H9 (cell line): ENCODE results near the gene IFT80. TPM values are rescaled to one million over a fixed set of nuclear protein-coding genes. Genes with fewer than 3 reads are reported as not detected.

ENCODE experiments used
- DNase-seq: peaks from one replicate; pipeline ENCODE4 v3.0.0-alpha.2; 2017
- H2AFZ ChIP-seq: one replicate; pipeline ENCODE4 v1.6.1; 2013; ENCODE audit warnings: mild to moderate bottlenecking, low read length, control low read depth, moderate library complexity
- H2AK5ac ChIP-seq: 2 replicates; pipeline ENCODE4 v1.6.1; 2013; ENCODE audit warnings: low read length, control low read depth, mixed read lengths; ENCODE audit not compliant: insufficient read length
- H2BK120ac ChIP-seq: one replicate; pipeline ENCODE4 v1.6.1; 2013; ENCODE audit warnings: low read depth, mild to moderate bottlenecking, low read length, control low read depth, inconsistent platforms; ENCODE audit not compliant: poor library complexity, severe bottlenecking
- H2BK12ac ChIP-seq: 2 replicates; pipeline ENCODE4 v1.6.1; 2013; ENCODE audit warnings: low read length, control low read depth, mixed read lengths, low read depth; ENCODE audit not compliant: insufficient read length
- H2BK15ac ChIP-seq: 2 replicates; pipeline ENCODE4 v1.6.1; 2013; ENCODE audit warnings: low read depth, low read length, control low read depth
- H2BK20ac ChIP-seq: one replicate; pipeline ENCODE4 v1.6.1; 2013; ENCODE audit warnings: low read depth, mild to moderate bottlenecking, low read length, control low read depth, inconsistent platforms; ENCODE audit not compliant: poor library complexity, severe bottlenecking
- H2BK5ac ChIP-seq: 2 replicates; pipeline ENCODE4 v1.6.1; 2013; ENCODE audit warnings: low read length, control low read depth, mixed read lengths; ENCODE audit not compliant: insufficient read length
- H3K14ac ChIP-seq: 2 replicates; pipeline ENCODE4 v1.6.1; 2013; ENCODE audit warnings: low read length, control low read depth; ENCODE audit not compliant: insufficient read depth
- H3K18ac ChIP-seq: 2 replicates; pipeline ENCODE4 v1.6.1; 2013; ENCODE audit warnings: low read depth, mild to moderate bottlenecking, mixed read lengths, low read length, control low read depth; ENCODE audit not compliant: insufficient read length
- H3K23ac ChIP-seq: 2 replicates; pipeline ENCODE4 v1.6.1; 2013; ENCODE audit warnings: low read length, control low read depth, mixed read lengths, low read depth; ENCODE audit not compliant: insufficient read length
- H3K23me2 ChIP-seq: 2 replicates; pipeline ENCODE4 v1.6.1; 2013; ENCODE audit warnings: low read depth, mild to moderate bottlenecking, mixed read lengths, low read length, control low read depth; ENCODE audit not compliant: insufficient read length, poor library complexity, severe bottlenecking
- H3K27ac ChIP-seq: 2 replicates; pipeline ENCODE4 v1.5.1; 2013; ENCODE audit warnings: low read length, control low read depth, mixed read lengths, low read depth; ENCODE audit not compliant: insufficient read length
- H3K27me3 ChIP-seq: 2 replicates; pipeline ENCODE4 v1.6.1; 2013; ENCODE audit warnings: low read length, control low read depth, inconsistent platforms; ENCODE audit not compliant: insufficient read depth
- H3K4ac ChIP-seq: 2 replicates; pipeline ENCODE4 v1.6.1; 2013; ENCODE audit warnings: low read depth, mild to moderate bottlenecking, control low read depth, inconsistent platforms, low read length, moderate library complexity
- H3K4me1 ChIP-seq: 2 replicates; pipeline ENCODE4 v1.6.1; 2013; ENCODE audit warnings: low read length, control low read depth, inconsistent platforms; ENCODE audit not compliant: insufficient read depth
- H3K4me2 ChIP-seq: 2 replicates; pipeline ENCODE4 v1.6.1; 2013; ENCODE audit warnings: low read length, control low read depth, mixed read lengths; ENCODE audit not compliant: insufficient read length, insufficient read depth
- H3K56ac ChIP-seq: 2 replicates; pipeline ENCODE4 v1.6.1; 2013; ENCODE audit warnings: low read depth, mild to moderate bottlenecking, mixed read lengths, low read length, control low read depth; ENCODE audit not compliant: insufficient read length
- H3K79me1 ChIP-seq: 2 replicates; pipeline ENCODE4 v1.6.1; 2013; ENCODE audit warnings: low read depth, mild to moderate bottlenecking, moderate library complexity, low read length, control low read depth, inconsistent platforms; ENCODE audit not compliant: insufficient read depth, poor library complexity, severe bottlenecking
- H3K79me2 ChIP-seq: 2 replicates; pipeline ENCODE4 v1.6.1; 2013; ENCODE audit warnings: low read length, control low read depth, inconsistent platforms; ENCODE audit not compliant: insufficient read depth
- H3K9ac ChIP-seq: 2 replicates; pipeline ENCODE4 v1.6.1; 2013; ENCODE audit warnings: low read length, control low read depth, mixed read lengths; ENCODE audit not compliant: insufficient read length; ENCODE audit errors: extremely low read depth
- H3K9me3 ChIP-seq: one replicate; pipeline ENCODE4 v1.6.1; 2013; ENCODE audit warnings: low read depth, low read length, inconsistent platforms; ENCODE audit not compliant: control insufficient read depth
- H3T11ph ChIP-seq: one replicate; pipeline ENCODE4 v1.6.1; 2013; ENCODE audit warnings: mild to moderate bottlenecking, low read length, control low read depth, inconsistent platforms
- H4K20me1 ChIP-seq: one replicate; pipeline ENCODE4 v1.6.1; 2013; ENCODE audit not compliant: control insufficient read depth, insufficient read length, insufficient read depth
- H4K5ac ChIP-seq: 2 replicates; pipeline ENCODE4 v1.6.1; 2013; ENCODE audit warnings: low read depth, mild to moderate bottlenecking, mixed read lengths, low read length, control low read depth; ENCODE audit not compliant: insufficient read length
- H4K8ac ChIP-seq: replicated peaks from 2 replicates; pipeline ENCODE4 v1.6.1; 2013; ENCODE audit warnings: low read length, control low read depth, mixed read lengths, low read depth; ENCODE audit not compliant: insufficient read length
- H4K91ac ChIP-seq: 2 replicates; pipeline ENCODE4 v1.6.1; 2013; ENCODE audit warnings: low read depth, mild to moderate bottlenecking, moderate library complexity, mixed read lengths, low read length, control low read depth; ENCODE audit not compliant: insufficient read length
- H3K27ac Mint-ChIP-seq, 3 experiments: 2 replicates in 2 of 3; 3 replicates in 1 of 3; pipeline ENCODE4 v1.8.0; 2020 to 2021; ENCODE audit warnings: mixed read lengths in 3 of 3, mild to moderate bottlenecking in 1 of 3, moderate library complexity in 1 of 3
- H3K27me3 Mint-ChIP-seq: 2 replicates; pipeline ENCODE4 v1.8.0; 2021; ENCODE audit warnings: low read depth, mild to moderate bottlenecking, moderate library complexity, mixed read lengths
- H3K36me3 Mint-ChIP-seq, 3 experiments: 2 replicates in 2 of 3; 3 replicates in 1 of 3; pipeline ENCODE4 v1.8.0; 2020 to 2021; ENCODE audit warnings: low read depth in 3 of 3, mixed read lengths in 3 of 3; ENCODE audit not compliant: insufficient read depth in 1 of 3
- H3K4me1 Mint-ChIP-seq, 2 experiments: 2 replicates each; pipeline ENCODE4 v1.8.0; 2020; ENCODE audit warnings: mixed read lengths in 2 of 2
- H3K4me3 Mint-ChIP-seq, 2 experiments: 2 replicates in 1 of 2; 3 replicates in 1 of 2; pipeline ENCODE4 v1.8.0; 2020 to 2021; ENCODE audit warnings: mild to moderate bottlenecking in 2 of 2, mixed read lengths in 2 of 2, moderate library complexity in 1 of 2
- H3K9me3 Mint-ChIP-seq, 2 experiments: 2 replicates in 1 of 2; 3 replicates in 1 of 2; pipeline ENCODE4 v1.8.0; 2020; ENCODE audit warnings: mild to moderate bottlenecking in 2 of 2, mixed read lengths in 2 of 2, moderate library complexity in 1 of 2
- CTCF ChIP-seq: fragments of 200-600 bp; sonication (generic); conservative IDR thresholded peaks from 3 replicates; pipeline ENCODE4 v1.8.0; 2021; ENCODE audit warnings: antibody characterized with exemption, mild to moderate bottlenecking
- whole genome bisulfite sequencing: extraction: QIAGEN DNeasy Blood & Tissue Kit; methylation state at CpG from one replicate; pipeline ENCODE4 v1.1.7; 2013; ENCODE audit warnings: missing lambda C conversion rate, low lambda C conversion rate, mixed read lengths; ENCODE audit not compliant: insufficient read length; ENCODE audit errors: extremely low coverage; 5-methylcytosine and 5-hydroxymethylcytosine counted together
- total RNA-seq: library from RNA; stranded (reverse); gene quantifications from 2 replicates; pipeline ENCODE4 v1.2.1, GENCODE V29; 2021

IFT80 gene
- total RNA-seq, 1 experiment from 2014 or later = 29.0 TPM

GRCh38 chr3:160217675-160218074 lies 181.3 kb downstream of the IFT80 start:
- no peak overlapping the region for H2BK12ac ChIP-seq
- H3K27me3 ChIP-seq = no peaks in the 10 kb centered on the region
- no peak overlapping the region for H4K8ac ChIP-seq
- no peaks in the 10 kb centered on the region; the same call in 1 of the 2 replicates for H3K4me1 ChIP-seq
- H2BK20ac ChIP-seq = no peak overlapping the region
- Mint-ChIP-seq H3K4me1 (peaks cover 3 to 6% of the 10 kb centered on the region in 2 experiments), H3K27ac (no peak overlapping the region; a peak in 2 of 7 replicates), H3K27me3 (peaks cover 31% of the 10 kb centered on the region), H3K36me3 (no peaks in the 10 kb centered on the region), H3K4me3 (no peak overlapping the region), H3K9me3 (no peaks in the 10 kb centered on the region)
- H3K27ac ChIP-seq = no peak overlapping the region
- H3K56ac ChIP-seq = no peak overlapping the region
- H2AK5ac ChIP-seq = no peak overlapping the region
- H3K4me2 ChIP-seq = no peak overlapping the region
- no peak overlapping the region for H2BK5ac ChIP-seq
- no peaks in the 10 kb centered on the region for H3K79me2 ChIP-seq
- H3K23me2 ChIP-seq = no peaks in the 10 kb centered on the region
- no peak overlapping the region for H2AFZ ChIP-seq
- no peaks in the 10 kb centered on the region for H4K20me1 ChIP-seq
- no peak overlapping the region for H4K91ac ChIP-seq
- no peak for DNase-seq
- H3K9me3 ChIP-seq = no peaks in the 10 kb centered on the region
- H3T11ph ChIP-seq = no peak overlapping the region
- H4K5ac ChIP-seq = no peak overlapping the region
- H2BK120ac ChIP-seq = no peak overlapping the region
- no peak overlapping the region for H3K14ac ChIP-seq
- H3K9ac ChIP-seq = no peak overlapping the region
- H2BK15ac ChIP-seq = no peak overlapping the region
- no CpG with 5 or more reads among the region's 4 CpGs for WGBS
- no peaks in the 10 kb centered on the region for H3K79me1 ChIP-seq
- no peak for TF ChIP-seq CTCF
- H3K18ac ChIP-seq = no peak overlapping the region
- H3K4ac ChIP-seq = no peak overlapping the region
- no peak overlapping the region for H3K23ac ChIP-seq
